Naive thymus-derived CD4-positive, alpha-beta T cell (primary cell): ENCODE data around the gene MPPED1. TPM values are rescaled to one million over a fixed set of nuclear protein-coding genes. Genes with fewer than 3 reads are reported as not detected.

Experiments
- ATAC-seq: fragments of 150-1000 bp; cut with Tn5 transposase; 2 replicates; pipeline ENCODE4 v1.10.0; 2021; ENCODE audit warnings: mild to moderate bottlenecking, moderate library complexity
- CTCF ChIA-PET: fragments of 350-600 bp; sonication (Branson Sonifier 250); formaldehyde crosslinking; loops from one replicate; lab custom pipeline; 2021; ENCODE audit warnings: antibody characterized with exemption; lab: Charles Lee
- POLR2A ChIA-PET: fragments of 350-600 bp; sonication (Branson Sonifier 250); formaldehyde crosslinking; loops from one replicate; lab custom pipeline; 2021; ENCODE audit warnings: antibody characterized with exemption, inconsistent platforms; lab: Charles Lee
- DNase-seq, 9 donors: peaks; one replicate each; pipeline versions ENCODE4 v3.0.0 to v3.0.0-alpha.2; 2020 to 2022; ENCODE audit warnings: mixed read lengths in 1 of 9
- H3K27ac ChIP-seq: one replicate; pipeline ENCODE4 v1.7.0; 2013; ENCODE audit warnings: mild to moderate bottlenecking, low read depth, low read length, moderate library complexity
- H3K27me3 ChIP-seq, 2 donors: one replicate each; pipeline ENCODE4 v1.7.0; 2013; ENCODE audit warnings: low read length in 2 of 2, mild to moderate bottlenecking in 2 of 2, moderate library complexity in 2 of 2; ENCODE audit not compliant: control insufficient read depth in 2 of 2, insufficient read depth in 2 of 2
- H3K36me3 ChIP-seq, 3 experiments: 1 replicate in 2 of 3; 2 replicates in 1 of 3; pipeline ENCODE4 v1.7.0; 2013; ENCODE audit warnings: low read length in 3 of 3, mild to moderate bottlenecking in 3 of 3, moderate library complexity in 1 of 3; ENCODE audit not compliant: insufficient read depth in 3 of 3, control insufficient read depth in 2 of 3
- H3K4me1 ChIP-seq, 2 donors: one replicate each; pipeline ENCODE4 v1.7.0; 2013; ENCODE audit warnings: low read length in 2 of 2, mild to moderate bottlenecking in 2 of 2, moderate library complexity in 1 of 2; ENCODE audit not compliant: control insufficient read depth in 2 of 2, insufficient read depth in 2 of 2
- H3K4me3 ChIP-seq: 2 replicates; pipeline ENCODE4 v1.7.0; 2013; ENCODE audit warnings: mild to moderate bottlenecking, low read length
- H3K9me3 ChIP-seq, 3 experiments: 1 replicate in 2 of 3; 2 replicates in 1 of 3; pipeline ENCODE4 v1.7.0; 2013; ENCODE audit warnings: low read length in 3 of 3; ENCODE audit not compliant: control insufficient read depth in 2 of 3
- H3K27ac Mint-ChIP-seq, 9 donors: one replicate each; pipeline ENCODE4 v1.8.0; 2020 to 2022; ENCODE audit warnings: mixed read lengths in 9 of 9, mild to moderate bottlenecking in 8 of 9, moderate library complexity in 5 of 9, inconsistent platforms in 2 of 9
- H3K27me3 Mint-ChIP-seq, 5 donors: one replicate each; pipeline ENCODE4 v1.8.0; 2021 to 2022; ENCODE audit warnings: mixed read lengths in 5 of 5, mild to moderate bottlenecking in 1 of 5
- H3K36me3 Mint-ChIP-seq, 5 donors: one replicate each; pipeline ENCODE4 v1.8.0; 2020 to 2022; ENCODE audit warnings: mixed read lengths in 5 of 5, mild to moderate bottlenecking in 3 of 5, inconsistent platforms in 1 of 5
- H3K4me1 Mint-ChIP-seq, 7 donors: one replicate each; pipeline ENCODE4 v1.8.0; 2020 to 2022; ENCODE audit warnings: mixed read lengths in 7 of 7, mild to moderate bottlenecking in 3 of 7, inconsistent platforms in 1 of 7
- H3K4me3 Mint-ChIP-seq, 10 donors: one replicate each; pipeline ENCODE4 v1.8.0; 2020 to 2022; ENCODE audit warnings: mild to moderate bottlenecking in 10 of 10, mixed read lengths in 10 of 10, moderate library complexity in 6 of 10, inconsistent platforms in 2 of 10
- H3K9me3 Mint-ChIP-seq, 11 donors: one replicate each; pipeline ENCODE4 v1.8.0; 2020 to 2022; ENCODE audit warnings: mixed read lengths in 11 of 11, mild to moderate bottlenecking in 4 of 11, inconsistent platforms in 1 of 11, moderate library complexity in 1 of 11
- intact Hi-C, 2 donors: fragments of 100-400 bp; cut with micrococcal nuclease; formaldehyde crosslinking; loops; one replicate each; pipeline ENCODE4 v1.15.1; 2023
- polyA plus RNA-seq, 2 donors: library from polyadenylated mRNA; unstranded; fragments of 300-500 nt; fragmentation: Illumina TruSeq; gene quantifications; one replicate each; pipeline ENCODE4 v1.2.3, GENCODE V29; 2021
- total RNA-seq, 6 experiments: library from RNA in 5 of 6; stranded (reverse) in 5 of 6; gene quantifications; 1 replicate in 5 of 6; 2 replicates in 1 of 6; pipeline ENCODE4 v1.2.3 and lab custom pipeline; 2021 to 2026

MPPED1 gene
- total and polyA plus RNA-seq, 7 experiments from 2014 or later, result not detected

DNA sequence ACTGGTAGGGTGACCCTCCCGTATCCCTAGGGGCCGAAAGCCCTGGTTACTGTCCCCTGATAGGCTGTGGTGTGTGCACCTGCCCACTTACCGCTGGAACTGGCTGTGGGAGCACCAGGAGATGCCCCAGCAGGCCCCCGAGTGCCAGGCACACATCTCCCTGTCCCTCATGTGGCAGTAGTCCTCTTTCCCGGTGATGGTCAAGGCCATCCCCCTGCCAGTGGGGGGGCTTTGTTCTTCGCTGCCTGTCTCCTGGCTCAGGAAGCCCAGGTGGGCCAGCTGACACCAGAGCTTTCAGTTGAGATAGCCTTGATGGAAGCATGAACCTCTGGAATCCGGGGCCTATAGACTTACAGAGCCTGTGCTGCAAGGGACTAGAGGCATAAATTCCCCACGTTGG is 100.5 kb downstream of the MPPED1 start:
- H3K27ac ChIP-seq, result no peak overlapping the region
- no peak for ATAC-seq
- no peaks in the 10 kb centered on the region for H3K9me3 ChIP-seq
- no peaks in the 10 kb centered on the region for H3K27me3 ChIP-seq
- no peaks in the 10 kb centered on the region for H3K36me3 ChIP-seq
- Mint-ChIP-seq H3K27ac (no peak overlapping the region), H3K4me1 (peaks cover 0 to 1% (median 0%) of the 10 kb centered on the region in 7 donors), H3K4me3 (no peak overlapping the region), H3K36me3 (no peaks in the 10 kb centered on the region), H3K27me3 (peaks cover 0 to 3% (median 0%) of the 10 kb centered on the region in 5 donors), H3K9me3 (no peaks in the 10 kb centered on the region)
- ChIA-PET POLR2A (no interaction called here), CTCF (no interaction called here)
- H3K4me3 ChIP-seq, result no peak overlapping the region
- no peak for DNase-seq
- intact Hi-C loops, result no loop called here
- no peaks in the 10 kb centered on the region for H3K4me1 ChIP-seq

GRCh38 chr22:43514476-43515157 is 102.8 kb downstream of the MPPED1 start:
- POLR2A ChIA-PET, result no interaction called here
- intact Hi-C loops, result no loop called here
- H3K4me3 Mint-ChIP-seq, result no peak overlapping the region

DNA sequence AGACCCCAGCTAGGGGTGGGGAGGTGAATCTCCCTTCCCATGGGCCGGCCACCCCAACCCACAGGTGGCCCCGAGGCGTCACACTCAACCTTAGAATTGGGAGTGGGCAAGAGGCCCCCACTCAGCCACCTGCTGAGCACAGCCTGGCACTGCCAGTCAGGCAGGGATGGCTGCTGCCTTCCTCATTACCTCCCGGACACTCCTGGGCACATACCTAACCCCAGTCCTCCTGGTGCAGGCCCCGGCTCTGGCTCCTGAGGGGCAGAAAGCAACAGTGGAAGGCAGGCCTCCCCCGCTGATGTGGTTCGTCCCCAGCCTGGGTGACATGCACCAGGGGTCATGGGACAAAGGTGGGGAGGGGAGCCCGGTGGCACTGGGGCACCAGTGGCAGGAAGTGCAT is 103.6 kb downstream of the MPPED1 start:
- no peaks in the 10 kb centered on the region for H3K27me3 ChIP-seq
- H3K27me3 Mint-ChIP-seq, result peaks cover 0 to 9% (median 0%) of the 10 kb centered on the region in 5 donors
- no peak for ATAC-seq
- H3K9me3 Mint-ChIP-seq, result peaks cover 0 to 2% (median 0%) of the 10 kb centered on the region in 11 donors
- no peaks in the 10 kb centered on the region for H3K9me3 ChIP-seq
- H3K4me1 Mint-ChIP-seq, result peaks cover 0 to 1% (median 0%) of the 10 kb centered on the region in 7 donors
- intact Hi-C loops, result no loop called here
- no peaks in the 10 kb centered on the region for H3K4me1 ChIP-seq
- H3K36me3 Mint-ChIP-seq, result no peaks in the 10 kb centered on the region
- H3K4me3 Mint-ChIP-seq, result no peak overlapping the region
- no peak overlapping the region for H3K4me3 ChIP-seq
- no peak overlapping the region for H3K27ac ChIP-seq
- ChIA-PET CTCF (no interaction called here), POLR2A (no interaction called here)
- DNase-seq, result no peak
- no peaks in the 10 kb centered on the region for H3K36me3 ChIP-seq
- no peak overlapping the region for H3K27ac Mint-ChIP-seq

More at GRCh38 chr22:43514476-43515157, 102.8 kb downstream of the MPPED1 start:
- H3K9me3 Mint-ChIP-seq, result peaks cover 0 to 2% (median 0%) of the 10 kb centered on the region in 11 donors
- H3K36me3 Mint-ChIP-seq, result no peaks in the 10 kb centered on the region
- Histone ChIP-seq H3K36me3 (no peaks in the 10 kb centered on the region), H3K9me3 (no peaks in the 10 kb centered on the region), H3K4me3 (no peak overlapping the region), H3K27ac (no peak overlapping the region), H3K27me3 (no peaks in the 10 kb centered on the region), H3K4me1 (no peaks in the 10 kb centered on the region)
- ATAC-seq (no peak), DNase-seq (no peak)
- H3K4me1 Mint-ChIP-seq, result no peaks in the 10 kb centered on the region
- H3K27me3 Mint-ChIP-seq, result peaks cover 0 to 9% (median 0%) of the 10 kb centered on the region in 5 donors
- CTCF ChIA-PET, result no interaction called here
- no peak overlapping the region for H3K27ac Mint-ChIP-seq

DNA sequence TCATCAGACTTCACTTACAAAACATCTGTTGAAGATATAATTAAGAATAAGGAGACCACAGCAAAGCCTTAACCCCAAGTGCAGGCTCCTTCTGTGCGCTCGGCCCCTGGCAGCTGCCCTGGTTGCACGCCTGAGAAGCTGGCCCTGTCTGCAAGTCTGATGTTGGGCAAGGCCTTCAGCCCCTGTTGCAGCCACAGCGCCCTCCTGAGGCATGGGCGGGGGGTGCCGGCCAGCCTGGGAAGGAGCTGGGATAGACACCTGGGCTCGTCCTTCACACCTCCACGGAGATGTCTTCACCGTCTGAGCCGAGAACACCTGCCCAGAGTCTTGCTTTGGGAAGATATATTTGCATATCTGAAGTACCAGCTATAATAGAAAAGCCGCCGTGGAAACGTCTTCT is 104.1 kb downstream of the MPPED1 start:
- no peaks in the 10 kb centered on the region for H3K36me3 Mint-ChIP-seq
- ChIA-PET POLR2A (no interaction called here), CTCF (no interaction called here)
- no peaks in the 10 kb centered on the region for H3K4me1 ChIP-seq
- intact Hi-C loops, result no loop called here
- H3K27me3 ChIP-seq, result no peaks in the 10 kb centered on the region
- no peak for ATAC-seq
- peaks cover 0 to 2% (median 0%) of the 10 kb centered on the region in 7 donors for H3K4me1 Mint-ChIP-seq
- no peaks in the 10 kb centered on the region for H3K36me3 ChIP-seq
- no peak for DNase-seq
- H3K9me3 ChIP-seq, result no peaks in the 10 kb centered on the region
- H3K27ac Mint-ChIP-seq, result no peak overlapping the region
- H3K27ac ChIP-seq, result no peak overlapping the region
- no peak overlapping the region for H3K4me3 ChIP-seq
- peaks cover 0 to 9% (median 0%) of the 10 kb centered on the region in 5 donors for H3K27me3 Mint-ChIP-seq
- H3K4me3 Mint-ChIP-seq, result no peak overlapping the region
- H3K9me3 Mint-ChIP-seq, result peaks cover 0 to 2% (median 0%) of the 10 kb centered on the region in 11 donors

DNA sequence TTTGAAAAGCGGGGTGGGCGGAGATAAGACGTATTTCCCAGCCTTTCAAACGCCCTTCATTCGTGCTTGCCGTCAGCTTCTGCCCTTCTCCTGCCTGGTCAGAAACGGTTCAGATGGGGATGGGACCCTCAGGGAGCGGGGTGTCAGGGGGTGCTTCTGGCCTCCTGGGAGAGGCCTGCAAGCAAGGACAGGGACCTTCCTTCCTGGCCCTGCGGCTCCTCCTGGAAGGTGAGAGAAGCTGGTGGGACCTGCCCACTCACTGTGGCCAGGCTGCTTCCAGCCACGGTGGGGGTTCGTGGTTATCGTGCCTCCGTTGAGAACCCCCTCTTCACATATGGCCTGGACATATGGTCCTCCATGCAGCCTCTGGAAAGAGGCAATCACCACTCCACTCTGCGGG is 104.6 kb downstream of the MPPED1 start:
- no peak overlapping the region for H3K27ac ChIP-seq
- ATAC-seq (no peak), DNase-seq (no peak)
- Mint-ChIP-seq H3K4me3 (no peak overlapping the region), H3K9me3 (peaks cover 0 to 2% (median 0%) of the 10 kb centered on the region in 11 donors), H3K4me1 (peaks cover 0 to 2% (median 0%) of the 10 kb centered on the region in 7 donors), H3K27ac (no peak overlapping the region), H3K36me3 (no peaks in the 10 kb centered on the region), H3K27me3 (peaks cover 0 to 9% (median 0%) of the 10 kb centered on the region in 5 donors)
- ChIA-PET POLR2A (no interaction called here), CTCF (no interaction called here)
- no peak overlapping the region for H3K4me3 ChIP-seq
- H3K4me1 ChIP-seq, result no peaks in the 10 kb centered on the region
- H3K36me3 ChIP-seq, result no peaks in the 10 kb centered on the region
- no peaks in the 10 kb centered on the region for H3K9me3 ChIP-seq
- H3K27me3 ChIP-seq, result no peaks in the 10 kb centered on the region
- intact Hi-C loops, result no loop called here

DNA sequence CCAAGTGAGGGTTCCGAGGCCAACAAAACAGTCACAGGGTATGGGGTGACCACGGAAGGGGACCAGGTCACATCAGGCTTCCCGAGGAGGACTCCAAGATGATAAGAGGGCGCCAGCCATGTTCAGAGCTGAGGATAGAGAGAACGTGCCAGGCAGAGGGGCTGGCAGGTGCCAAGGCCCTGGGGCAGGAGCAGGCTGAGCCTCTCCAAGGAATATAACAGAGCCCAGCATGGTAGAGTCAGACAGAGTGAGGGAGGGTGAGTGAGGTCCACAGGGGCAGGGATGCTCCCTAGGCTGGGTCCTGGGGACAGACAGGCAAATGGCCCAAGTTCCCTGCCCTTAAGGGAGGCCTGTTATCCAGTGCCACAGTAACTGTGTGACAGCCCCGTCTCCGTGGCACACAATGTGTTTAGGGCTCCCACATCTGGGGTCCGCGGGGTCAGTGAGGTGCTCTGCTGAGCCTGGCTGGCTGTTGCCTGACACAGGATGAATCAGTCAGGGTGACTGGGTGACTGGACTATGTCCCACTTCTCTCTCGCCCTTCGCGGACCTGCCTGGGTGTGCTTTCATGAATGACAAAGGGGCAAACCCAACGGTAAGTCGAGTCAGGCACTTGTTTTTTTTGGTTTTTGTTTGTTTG is 105.3 kb downstream of the MPPED1 start:
- H3K27me3 ChIP-seq, result no peaks in the 10 kb centered on the region
- Mint-ChIP-seq H3K27ac (no peak overlapping the region), H3K9me3 (peaks cover 0 to 2% (median 0%) of the 10 kb centered on the region in 11 donors), H3K36me3 (no peaks in the 10 kb centered on the region), H3K4me1 (peaks cover 0 to 2% (median 0%) of the 10 kb centered on the region in 7 donors), H3K4me3 (no peak overlapping the region), H3K27me3 (peaks cover 0 to 8% (median 0%) of the 10 kb centered on the region in 5 donors)
- H3K36me3 ChIP-seq, result no peaks in the 10 kb centered on the region
- no peak overlapping the region for H3K27ac ChIP-seq
- POLR2A ChIA-PET, result no interaction called here
- H3K4me3 ChIP-seq, result no peak overlapping the region
- H3K9me3 ChIP-seq, result no peaks in the 10 kb centered on the region
- CTCF ChIA-PET, result no interaction called here
- H3K4me1 ChIP-seq, result no peaks in the 10 kb centered on the region
- ATAC-seq (no peak), DNase-seq (no peak)
- intact Hi-C loops, result no loop called here
